Hypothalamus (tissue), 51 donors: Measurements from ENCODE around the gene ASMTL.

Experiments
- DNase-seq, 51 donors: peaks; one replicate each; lab custom pipeline; 2025; lab: John Stamatoyannopoulos, UW

Gene ASMTL

GRCh38 chrX:1358793-1359476, 93.8 kb downstream of the ASMTL start:
- DNase-seq: no peak

GRCh38 chrX:1357993-1358392, 94.7 kb downstream of the ASMTL start:
- DNase-seq: no peak

GRCh38 chrX:1355131-1356046, 97.3 kb downstream of the ASMTL start:
- DNase-seq: peak in 1 of 51 donors; percentile 1

GRCh38 chrX:1354036-1355019, 98.4 kb downstream of the ASMTL start:
- no peak for DNase-seq
